Measurements from ENCODE around the gene ARHGEF10L. TPM values are rescaled to one million over a fixed set of nuclear protein-coding genes. Genes with fewer than 3 reads are reported as not detected.

ARHGEF10L gene
- total and polyA plus RNA-seq, 8 donors, result 36.2 to 104 (median 52.8) TPM

- no peaks in the 10 kb centered on the region for H3K27me3 ChIP-seq
- H3K27ac ChIP-seq, result peak overlapping the region; percentile 32 to 84 (median 52)
- intact Hi-C loops (cut with DNase I), result no loop called here
- peak overlapping the region in 1 of 4 donors; percentile 22 for H3K4me3 ChIP-seq
- TF ChIP-seq CTCF (IDR thresholded peaks at IDR 0.05), result no peak
- peaks cover 0 to 28% (median 15%) of the 10 kb centered on the region in 3 donors for H3K4me1 ChIP-seq
- FAIRE-seq (no peak), DNase-seq (peak in 1 of 6 donors; percentile 27), ATAC-seq (peak; percentile 36 to 42 (median 39))
- no peaks in the 10 kb centered on the region for H3K9me3 ChIP-seq
- WGBS, 2 donors, result 27% methylated on average over 15 of the region's 15 CpGs
- no peaks in the 10 kb centered on the region for H3K36me3 ChIP-seq
Measured at GRCh38 chr1:17550729-17551584, 11.5 kb downstream of the ARHGEF10L start.

- ATAC-seq (peak; percentile 77 to 91 (median 90)), DNase-seq (peak in 4 of 6 donors; percentile 68 to 79 (median 74))
- peak overlapping the region; percentile 32 to 84 (median 52) for H3K27ac ChIP-seq
Measured at GRCh38 chr1:17551755-17552234, 12.3 kb downstream of the ARHGEF10L start.

GRCh38 chr1:17553975-17554700, 14.6 kb downstream of the ARHGEF10L start:
- no peak for DNase-seq
- Histone ChIP-seq H3K4me3 (no peak overlapping the region), H3K9me3 (no peaks in the 10 kb centered on the region), H3K4me1 (peaks cover 7 to 31% (median 19%) of the 10 kb centered on the region in 3 donors), H3K27me3 (no peaks in the 10 kb centered on the region), H3K27ac (no peak overlapping the region), H3K36me3 (no peaks in the 10 kb centered on the region)
- no peak for TF ChIP-seq CTCF (IDR thresholded peaks at IDR 0.05)
- no peak for FAIRE-seq
- no peak for ATAC-seq
- WGBS, 2 donors, result 86 to 91% methylated on average over 8 of the region's 8 CpGs
- intact Hi-C loops (cut with DNase I), result no loop called here

More at GRCh38 chr1:17551755-17552234, 12.3 kb downstream of the ARHGEF10L start:
- Histone ChIP-seq H3K4me3 (peak overlapping the region in 1 of 4 donors; percentile 22), H3K27me3 (no peaks in the 10 kb centered on the region), H3K4me1 (peaks cover 0 to 28% (median 15%) of the 10 kb centered on the region in 3 donors), H3K9me3 (no peaks in the 10 kb centered on the region), H3K36me3 (no peaks in the 10 kb centered on the region)
- 39 to 47% methylated on average over 8 of the region's 8 CpGs for WGBS, 2 donors
- FAIRE-seq, result no peak
- intact Hi-C loops (cut with DNase I), result no loop called here
- no peak for TF ChIP-seq CTCF (IDR thresholded peaks at IDR 0.05)

- ATAC-seq (no peak), FAIRE-seq (no peak), DNase-seq (no peak)
- intact Hi-C loops (cut with DNase I), result no loop called here
- no peaks in the 10 kb centered on the region for H3K9me3 ChIP-seq
- no peak overlapping the region for H3K27ac ChIP-seq
- no peak overlapping the region for H3K4me3 ChIP-seq
- no peaks in the 10 kb centered on the region for H3K36me3 ChIP-seq
- no peak for TF ChIP-seq CTCF (IDR thresholded peaks at IDR 0.05)
- 85 to 92% methylated on average over 2 of the region's 2 CpGs for WGBS, 2 donors
- peaks cover 15 to 36% (median 27%) of the 10 kb centered on the region in 3 donors for H3K4me1 ChIP-seq
- H3K27me3 ChIP-seq, result no peaks in the 10 kb centered on the region
Measured at GRCh38 chr1:17554954-17555353, 15.5 kb downstream of the ARHGEF10L start.
